Endodermal cell (in vitro differentiated cells): ENCODE data around the gene QRICH1. TPM values are rescaled to one million over a fixed set of nuclear protein-coding genes. Genes with fewer than 3 reads are reported as not detected.
A peak's percentile ranks its signal among the peaks of the same experiment; 100 is the strongest.

Experiments used
- DNase-seq: peaks from one replicate; pipeline ENCODE4 v3.0.0-alpha.2; 2017
- H3K27ac ChIP-seq: 2 replicates; pipeline ENCODE4 v1.5.1; 2013; ENCODE audit warnings: mild to moderate bottlenecking, low read depth, low read length, moderate library complexity
- H3K27me3 ChIP-seq: 2 replicates; pipeline ENCODE4 v1.6.1; 2013; ENCODE audit warnings: mild to moderate bottlenecking, low read length, moderate library complexity; ENCODE audit not compliant: insufficient read depth, control insufficient read depth, poor library complexity, severe bottlenecking
- H3K36me3 ChIP-seq: 2 replicates; pipeline ENCODE4 v1.7.0; 2013; ENCODE audit warnings: mild to moderate bottlenecking, low read length, moderate library complexity; ENCODE audit not compliant: control insufficient read depth, insufficient read depth
- H3K4me1 ChIP-seq: one replicate; pipeline ENCODE4 v1.7.0; 2013; ENCODE audit warnings: low read length; ENCODE audit not compliant: control insufficient read depth, insufficient read depth
- H3K4me3 ChIP-seq: 2 replicates; pipeline ENCODE4 v1.5.1; 2013; ENCODE audit warnings: mild to moderate bottlenecking, low read length, moderate library complexity
- H3K9ac ChIP-seq: 2 replicates; pipeline ENCODE4 v1.6.1; 2013; ENCODE audit warnings: mild to moderate bottlenecking, low read length, moderate library complexity; ENCODE audit not compliant: poor library complexity, severe bottlenecking; ENCODE audit errors: extremely low read depth
- H3K9me3 ChIP-seq: 2 replicates; pipeline ENCODE4 v1.6.1; 2013; ENCODE audit warnings: mild to moderate bottlenecking, low read length, moderate library complexity; ENCODE audit not compliant: control insufficient read depth
- H3K27ac Mint-ChIP-seq: 2 replicates; pipeline ENCODE4 v1.8.0; 2020; ENCODE audit warnings: mixed read lengths
- H3K27me3 Mint-ChIP-seq: 2 replicates; pipeline ENCODE4 v1.8.0; 2021; ENCODE audit warnings: mild to moderate bottlenecking, mixed read lengths; ENCODE audit not compliant: insufficient read depth
- H3K36me3 Mint-ChIP-seq: 2 replicates; pipeline ENCODE4 v1.8.0; 2020; ENCODE audit warnings: low read depth, mixed read lengths
- H3K4me1 Mint-ChIP-seq: 2 replicates; pipeline ENCODE4 v1.8.0; 2020; ENCODE audit warnings: mixed read lengths
- H3K4me3 Mint-ChIP-seq: 2 replicates; pipeline ENCODE4 v1.8.0; 2020; ENCODE audit warnings: mild to moderate bottlenecking, moderate library complexity, mixed read lengths
- H3K9me3 Mint-ChIP-seq: 2 replicates; pipeline ENCODE4 v1.8.0; 2020; ENCODE audit warnings: mild to moderate bottlenecking, mixed read lengths
- CTCF ChIP-seq: fragments of 200-600 bp; sonication (generic); conservative IDR thresholded peaks from 2 replicates; pipeline ENCODE4 v1.5.0; 2021; ENCODE audit warnings: antibody characterized with exemption, mild to moderate bottlenecking
- WGBS, 2 experiments: methylation state at CpG; one replicate each; pipeline versions ENCODE4 v1.1.5 to v1.1.7; 2013; ENCODE audit warnings: missing lambda C conversion rate in 2 of 2, mixed read lengths in 1 of 2; ENCODE audit not compliant: insufficient coverage in 1 of 2, insufficient read length in 1 of 2; 5-methylcytosine and 5-hydroxymethylcytosine counted together
- total RNA-seq, 2 donors: library from RNA; stranded (reverse); fragmentation: NEBNext Ultra II Directional in 1 of 2; extraction: Animal tissue kit (Norgen Biotek cat#: 25700) in 1 of 2; gene quantifications; 2 replicates in 1 of 2; 3 replicates in 1 of 2; pipeline ENCODE4 v1.2.1, GENCODE V29; 2021

The QRICH1 gene
- total RNA-seq, 2 donors from 2014 or later = 127 to 155 TPM

- H3K4me3 ChIP-seq = peak overlapping the region; percentile 89
- no peak overlapping the region for H3K27ac Mint-ChIP-seq
- peaks cover 69% of the 10 kb centered on the region for H3K36me3 ChIP-seq
- WGBS, 2 experiments = 100% methylated on average over 1 to 3 of the region's 3 CpGs
- TF ChIP-seq CTCF = no peak
- peaks cover 4% of the 10 kb centered on the region for H3K4me1 ChIP-seq
- no peak for DNase-seq
- peaks cover 4% of the 10 kb centered on the region for H3K4me1 Mint-ChIP-seq
- peak overlapping the region; percentile 88 for H3K9ac ChIP-seq
- H3K9me3 ChIP-seq = no peaks in the 10 kb centered on the region
- H3K9me3 Mint-ChIP-seq = no peaks in the 10 kb centered on the region
- no peaks in the 10 kb centered on the region for H3K27me3 Mint-ChIP-seq
- no peak overlapping the region for H3K27ac ChIP-seq
- H3K27me3 ChIP-seq = no peaks in the 10 kb centered on the region
- peak overlapping the region; percentile 76 for H3K4me3 Mint-ChIP-seq
- peaks cover 46% of the 10 kb centered on the region for H3K36me3 Mint-ChIP-seq
These were observed 25.6 kb upstream of the QRICH1 start for GRCh38 chr3:49119439-49119838.

GRCh38 chr3:49119036-49119435 lies 25.2 kb upstream of the QRICH1 start:
- peaks cover 69% of the 10 kb centered on the region for H3K36me3 ChIP-seq
- peak overlapping the region; percentile 89 for H3K4me3 ChIP-seq
- DNase-seq = no peak
- H3K9me3 ChIP-seq = no peaks in the 10 kb centered on the region
- Mint-ChIP-seq H3K36me3 (peaks cover 49% of the 10 kb centered on the region), H3K27ac (no peak overlapping the region), H3K4me3 (peak overlapping the region; percentile 76), H3K27me3 (no peaks in the 10 kb centered on the region), H3K9me3 (no peaks in the 10 kb centered on the region), H3K4me1 (peaks cover 4% of the 10 kb centered on the region)
- no peak overlapping the region for H3K27ac ChIP-seq
- H3K9ac ChIP-seq = no peak overlapping the region
- 92 to 95% methylated on average over 8 to 10 of the region's 10 CpGs for WGBS, 2 experiments
- no peaks in the 10 kb centered on the region for H3K27me3 ChIP-seq
- TF ChIP-seq CTCF = no peak
- peaks cover 4% of the 10 kb centered on the region for H3K4me1 ChIP-seq

- no peak overlapping the region for H3K4me3 Mint-ChIP-seq
- no peaks in the 10 kb centered on the region for H3K9me3 Mint-ChIP-seq
- peaks cover 72% of the 10 kb centered on the region for H3K36me3 Mint-ChIP-seq
- H3K27ac ChIP-seq = no peak overlapping the region
- H3K27me3 ChIP-seq = no peaks in the 10 kb centered on the region
- 95 to 96% methylated on average over 13 to 14 of the region's 14 CpGs for WGBS, 2 experiments
- TF ChIP-seq CTCF = no peak
- peaks cover 87% of the 10 kb centered on the region for H3K36me3 ChIP-seq
- H3K4me1 ChIP-seq = no peaks in the 10 kb centered on the region
- H3K27ac Mint-ChIP-seq = no peak overlapping the region
- no peak overlapping the region for H3K4me3 ChIP-seq
- no peaks in the 10 kb centered on the region for H3K27me3 Mint-ChIP-seq
- H3K4me1 Mint-ChIP-seq = no peaks in the 10 kb centered on the region
- H3K9ac ChIP-seq = no peak overlapping the region
- DNase-seq = no peak
- no peaks in the 10 kb centered on the region for H3K9me3 ChIP-seq
These were observed 18.4 kb upstream of the QRICH1 start for GRCh38 chr3:49112262-49112661.
